Measurements from ENCODE around the gene RNF31. TPM values are rescaled to one million over a fixed set of nuclear protein-coding genes. Genes with fewer than 3 reads are reported as not detected.

RNF31 gene
- total RNA-seq, 2 donors from 2014 or later = 49.1 to 50.3 TPM

Small RNAs within 50 kb of the gene (microRNA-seq; reads per million reads assigned to microRNA genes)
- gene MIR7703 = 0 reads per million in 2 donors

Other genes with a start within 250 kb of the RNF31 start
- 10 to 100 TPM; 38.3 to 46.0 TPM for gene DHRS4, start 193.7 kb upstream of the RNF31 start, total RNA-seq
- 10 to 100 TPM; 31.8 to 43.2 TPM for gene DHRS4L2, start 158.6 kb upstream of the RNF31 start, total RNA-seq
- gene CARMIL3, start 95.5 kb upstream of the RNF31 start, total RNA-seq = 1 to 10 TPM; 1.1 to 3.4 TPM
- under 1 TPM; 0.28 to 0.31 TPM for gene CPNE6, start 75.9 kb upstream of the RNF31 start, total RNA-seq
- gene PCK2, start 53.2 kb upstream of the RNF31 start, total RNA-seq = 100 to 1,000 TPM; 150 to 223 TPM
- 100 to 1,000 TPM; 101 to 107 TPM for gene DCAF11, start 32.7 kb upstream of the RNF31 start, total RNA-seq
- 1 to 10 TPM; 1.2 to 1.5 TPM for gene NRL, start 32.5 kb upstream of the RNF31 start, total RNA-seq
- gene FITM1, start 16.8 kb upstream of the RNF31 start, total RNA-seq = 1 to 10 TPM; 1.0 TPM
- 100 to 1,000 TPM; 196 to 249 TPM for gene PSME1, start 11.3 kb upstream of the RNF31 start, total RNA-seq
- gene EMC9, start 5.9 kb upstream of the RNF31 start, total RNA-seq = 10 to 100 TPM; 13.9 to 25.7 TPM
- gene PSME2, start 888 bp upstream of the RNF31 start, total RNA-seq = 100 to 1,000 TPM; 140 to 240 TPM
- 100 to 1,000 TPM in 1 of 2 donors, 10 to 100 TPM in 1; 53.7 to 105 TPM for gene IRF9, start 13.8 kb downstream of the RNF31 start, total RNA-seq
- gene REC8, start 24.6 kb downstream of the RNF31 start, total RNA-seq = 10 to 100 TPM in 1 of 2 donors, 1 to 10 TPM in 1; 6.9 to 21.0 TPM
- 10 to 100 TPM; 17.3 to 26.3 TPM for gene IPO4, start 41.3 kb downstream of the RNF31 start, total RNA-seq
- 10 to 100 TPM; 49.2 to 52.7 TPM for gene TM9SF1, start 47.9 kb downstream of the RNF31 start, total RNA-seq
- under 1 TPM in 1 of 2 donors, not detected in 1; 0.47 TPM for gene TSSK4, start 58.2 kb downstream of the RNF31 start, total RNA-seq
- 10 to 100 TPM; 43.5 to 48.0 TPM for gene CHMP4A, start 66.0 kb downstream of the RNF31 start, total RNA-seq
- gene MDP1, start 68.6 kb downstream of the RNF31 start, total RNA-seq = 10 to 100 TPM; 11.8 to 13.8 TPM
- 100 to 1,000 TPM; 110 to 135 TPM for gene NEDD8, start 84.9 kb downstream of the RNF31 start, total RNA-seq
- gene GMPR2, start 85.4 kb downstream of the RNF31 start, total RNA-seq = 10 to 100 TPM; 62.4 to 64.8 TPM
- gene TINF2, start 95.1 kb downstream of the RNF31 start, total RNA-seq = 10 to 100 TPM; 56.6 to 64.0 TPM
- 1 to 10 TPM; 2.3 to 2.9 TPM for gene TGM1, start 115.7 kb downstream of the RNF31 start, total RNA-seq
- gene RABGGTA, start 124.1 kb downstream of the RNF31 start, total RNA-seq = 10 to 100 TPM; 35.0 to 41.8 TPM
- gene DHRS1, start 152.3 kb downstream of the RNF31 start, total RNA-seq = 10 to 100 TPM; 64.2 to 76.6 TPM
- 10 to 100 TPM; 24.4 to 26.0 TPM for gene NOP9, start 152.4 kb downstream of the RNF31 start, total RNA-seq
- gene CIDEB, start 160.5 kb downstream of the RNF31 start, total RNA-seq = 10 to 100 TPM; 10.7 to 16.6 TPM
- 1 to 10 TPM; 2.9 to 4.2 TPM for gene LTB4R2, start 162.6 kb downstream of the RNF31 start, total RNA-seq
- 1 to 10 TPM; 2.9 to 4.3 TPM for gene LTB4R, start 164.0 kb downstream of the RNF31 start, total RNA-seq
- 10 to 100 TPM; 10.1 to 16.4 TPM for gene ADCY4, start 187.6 kb downstream of the RNF31 start, total RNA-seq
- gene RIPK3, start 192.5 kb downstream of the RNF31 start, total RNA-seq = 10 to 100 TPM; 56.6 to 67.9 TPM
- 10 to 100 TPM; 12.8 to 17.4 TPM for gene NFATC4, start 220.7 kb downstream of the RNF31 start, total RNA-seq

Data from left colon (tissue), 2 donors.